T-helper 2 cell treated with Interferon-gamma antibody and Interleukin-4, amounts not matched to agents 5 μg/mL and 100 μg/mL, for 36 hours (primary cell): ENCODE results near the gene PIEZO1.

ENCODE experiments used
- DNase-seq: peaks from one replicate; pipeline ENCODE4 v3.0.0; 2021; ENCODE audit warnings: low spot score
- H3K27ac Mint-ChIP-seq: one replicate; pipeline ENCODE4 v1.8.0; 2021; ENCODE audit warnings: mild to moderate bottlenecking, mixed read lengths
- H3K27me3 Mint-ChIP-seq: one replicate; pipeline ENCODE4 v1.8.0; 2021; ENCODE audit warnings: low read depth, mixed read lengths
- H3K36me3 Mint-ChIP-seq: one replicate; pipeline ENCODE4 v1.8.0; 2021; ENCODE audit warnings: low read depth, mixed read lengths
- H3K4me1 Mint-ChIP-seq: one replicate; pipeline ENCODE4 v1.8.0; 2021; ENCODE audit warnings: low read depth, mixed read lengths
- H3K4me3 Mint-ChIP-seq: one replicate; pipeline ENCODE4 v1.8.0; 2022; ENCODE audit warnings: mild to moderate bottlenecking, moderate library complexity, mixed read lengths
- H3K9me3 Mint-ChIP-seq: one replicate; pipeline ENCODE4 v1.8.0; 2021; ENCODE audit warnings: mixed read lengths

PIEZO1 gene

DNA sequence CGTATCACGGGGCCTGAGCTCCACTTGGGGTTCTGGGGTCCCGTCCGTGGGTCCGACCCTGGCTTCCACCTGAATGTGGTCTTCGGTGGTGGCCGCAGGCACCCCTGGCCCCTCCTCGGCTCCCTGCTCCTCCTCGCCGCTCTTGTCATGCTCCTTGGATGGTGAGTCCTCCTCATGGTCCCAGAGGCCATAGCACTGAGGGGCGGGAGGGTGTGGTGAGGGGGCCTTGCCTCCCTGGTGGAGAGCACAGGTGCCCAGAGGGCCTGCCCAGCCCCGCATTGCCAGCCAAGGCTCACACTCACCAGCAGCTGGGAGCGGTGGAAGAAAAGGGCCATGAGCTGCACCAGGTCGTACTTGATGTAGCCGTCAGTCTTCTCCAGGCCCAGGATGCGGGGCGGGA, 63.8 kb downstream of the PIEZO1 start:
- no peak overlapping the region for H3K27ac Mint-ChIP-seq
- no peaks in the 10 kb centered on the region for H3K27me3 Mint-ChIP-seq
- H3K4me1 Mint-ChIP-seq = no peaks in the 10 kb centered on the region
- H3K9me3 Mint-ChIP-seq = no peaks in the 10 kb centered on the region
- no peak overlapping the region for H3K4me3 Mint-ChIP-seq
- no peak for DNase-seq
- peaks cover 46% of the 10 kb centered on the region for H3K36me3 Mint-ChIP-seq

DNA sequence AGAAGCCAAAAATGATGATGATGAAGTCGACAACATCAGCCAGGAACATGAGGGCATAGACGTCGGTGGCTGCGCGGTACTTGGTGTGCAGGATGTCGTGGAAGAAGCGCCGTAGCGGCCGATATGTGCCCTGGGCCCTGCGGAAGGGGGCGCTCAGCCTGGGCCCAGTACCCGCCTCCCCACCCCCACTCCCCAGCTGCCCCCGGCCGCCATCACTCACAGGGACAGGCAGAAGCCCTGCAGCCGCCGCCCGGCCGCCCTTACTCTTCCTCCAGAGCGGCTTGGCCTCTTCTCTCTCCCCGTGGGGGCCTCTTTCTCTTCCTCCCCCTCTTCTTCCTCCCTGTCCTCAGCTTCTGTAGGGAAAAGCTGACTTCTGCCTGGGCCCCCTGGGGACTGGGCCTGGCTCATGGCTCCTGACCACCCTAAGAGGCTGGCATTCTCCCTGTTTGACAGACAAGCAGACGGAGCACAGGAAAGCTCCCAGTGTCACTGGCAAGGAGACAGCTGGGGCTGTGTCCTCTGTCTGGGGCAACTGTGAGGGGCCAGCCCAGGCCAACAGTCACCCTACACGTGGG, 64.5 kb downstream of the PIEZO1 start:
- Mint-ChIP-seq H3K4me1 (no peaks in the 10 kb centered on the region), H3K4me3 (no peak overlapping the region), H3K27me3 (no peaks in the 10 kb centered on the region), H3K36me3 (peaks cover 45% of the 10 kb centered on the region), H3K27ac (peak overlapping the region; percentile 36), H3K9me3 (no peaks in the 10 kb centered on the region)
- DNase-seq = no peak

DNA sequence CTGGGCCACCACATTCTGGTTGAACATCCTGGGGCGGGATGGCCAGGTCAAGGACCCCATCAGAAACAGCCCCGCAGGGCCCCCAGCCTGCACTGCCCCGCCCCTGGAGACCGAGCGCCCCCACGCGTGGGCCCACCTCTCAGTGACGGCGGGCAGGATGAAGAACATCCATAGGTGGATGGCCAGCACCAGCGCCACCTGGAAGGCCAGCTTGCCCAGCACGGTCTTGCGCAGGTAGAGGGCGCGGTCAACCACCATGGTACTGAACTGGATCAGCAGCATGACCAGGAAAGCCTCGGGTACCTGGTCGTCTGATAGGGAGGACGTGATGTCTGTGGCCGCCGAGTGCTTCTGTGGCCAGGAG, 65.1 kb downstream of the PIEZO1 start:
- peak overlapping the region; percentile 36 for H3K27ac Mint-ChIP-seq

DNA sequence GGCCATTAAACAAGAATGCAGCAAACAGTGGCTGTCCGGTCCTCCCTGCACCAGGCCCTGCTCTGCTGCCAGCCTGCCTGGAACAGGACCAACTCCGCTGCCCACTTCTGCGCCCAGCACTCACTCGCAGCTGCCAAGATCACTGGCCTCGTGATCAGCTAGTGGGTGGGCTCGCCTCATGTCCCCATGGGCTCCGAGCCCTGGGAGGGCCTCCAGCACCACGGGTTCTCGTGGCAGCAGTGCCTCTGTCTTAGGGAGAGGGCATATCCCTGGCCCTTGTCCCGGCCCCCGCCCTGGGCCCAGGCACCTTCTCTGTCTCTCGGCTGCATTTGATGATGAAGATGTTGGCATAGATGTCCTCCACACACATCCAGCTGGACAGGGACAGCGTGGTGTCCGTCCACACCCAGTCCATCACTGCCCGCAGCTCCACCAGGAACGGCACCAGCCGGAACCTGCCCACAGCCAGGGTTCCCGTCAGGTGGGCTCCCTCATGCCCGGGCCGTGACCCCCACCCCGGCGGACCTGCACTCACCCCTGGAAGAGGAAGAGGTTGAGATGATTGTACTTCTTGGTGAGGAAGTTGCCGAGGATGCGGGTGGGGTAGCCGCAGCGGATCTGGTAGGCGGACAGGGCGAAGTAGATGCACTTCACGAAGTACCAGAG, 65.6 kb downstream of the PIEZO1 start:
- no peaks in the 10 kb centered on the region for H3K9me3 Mint-ChIP-seq
- H3K4me1 Mint-ChIP-seq = no peaks in the 10 kb centered on the region
- peaks cover 41% of the 10 kb centered on the region for H3K36me3 Mint-ChIP-seq
- no peaks in the 10 kb centered on the region for H3K27me3 Mint-ChIP-seq
- H3K4me3 Mint-ChIP-seq = no peak overlapping the region
- DNase-seq = no peak
- H3K27ac Mint-ChIP-seq = no peak overlapping the region

More for the DNA sequence above, 65.1 kb downstream of the PIEZO1 start:
- Mint-ChIP-seq H3K4me1 (no peaks in the 10 kb centered on the region), H3K4me3 (no peak overlapping the region), H3K9me3 (no peaks in the 10 kb centered on the region), H3K36me3 (peaks cover 45% of the 10 kb centered on the region), H3K27me3 (no peaks in the 10 kb centered on the region)
- DNase-seq = no peak

DNA sequence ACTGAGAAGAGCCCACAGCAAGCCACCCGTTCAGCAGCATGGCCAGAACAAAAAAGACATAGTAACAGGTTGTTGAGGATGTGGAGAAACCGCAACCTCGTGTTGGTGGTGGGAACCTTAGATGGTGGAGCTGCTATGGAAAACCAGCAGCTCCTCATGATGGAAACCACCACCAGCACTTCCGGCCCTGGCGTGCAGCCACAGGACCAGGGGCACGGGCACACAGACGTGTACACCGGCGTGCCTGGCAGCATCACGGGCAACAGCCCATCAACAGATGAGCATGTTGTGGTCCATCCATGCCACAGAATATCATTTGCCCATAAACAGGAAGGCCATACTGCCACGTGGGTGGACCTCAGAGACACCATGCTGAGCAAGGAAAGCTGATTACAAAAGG, 66.8 kb downstream of the PIEZO1 start:
- Mint-ChIP-seq H3K36me3 (peaks cover 41% of the 10 kb centered on the region), H3K4me1 (no peaks in the 10 kb centered on the region)
- no peak for DNase-seq

DNA sequence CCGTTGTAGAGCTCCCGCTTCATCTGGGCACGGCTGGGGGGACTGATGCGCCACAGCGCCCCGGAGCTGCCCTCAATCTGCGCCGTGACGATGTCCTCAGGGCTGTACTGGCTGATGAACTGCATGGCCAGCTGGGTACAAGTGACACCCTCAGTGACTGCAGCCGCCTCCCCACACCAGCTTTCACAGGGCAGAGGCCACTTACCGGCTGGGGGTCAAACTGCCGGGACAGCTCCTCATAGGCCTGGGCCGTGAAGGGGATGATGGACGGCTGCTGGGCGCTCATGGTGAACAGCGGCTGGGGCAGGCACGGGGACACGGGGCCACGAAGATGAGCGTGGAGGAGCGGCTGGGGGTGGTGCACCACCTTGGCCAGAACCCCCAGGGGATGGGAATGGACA, 68.4 kb downstream of the PIEZO1 start:
- Mint-ChIP-seq H3K27ac (no peak overlapping the region), H3K9me3 (no peaks in the 10 kb centered on the region), H3K4me3 (no peak overlapping the region), H3K36me3 (peaks cover 37% of the 10 kb centered on the region), H3K4me1 (no peaks in the 10 kb centered on the region), H3K27me3 (no peaks in the 10 kb centered on the region)
- no peak for DNase-seq

More for the DNA sequence above, 66.8 kb downstream of the PIEZO1 start:
- H3K27ac Mint-ChIP-seq = peak overlapping the region; percentile 15
- no peaks in the 10 kb centered on the region for H3K9me3 Mint-ChIP-seq
- no peak overlapping the region for H3K4me3 Mint-ChIP-seq
- no peaks in the 10 kb centered on the region for H3K27me3 Mint-ChIP-seq

DNA sequence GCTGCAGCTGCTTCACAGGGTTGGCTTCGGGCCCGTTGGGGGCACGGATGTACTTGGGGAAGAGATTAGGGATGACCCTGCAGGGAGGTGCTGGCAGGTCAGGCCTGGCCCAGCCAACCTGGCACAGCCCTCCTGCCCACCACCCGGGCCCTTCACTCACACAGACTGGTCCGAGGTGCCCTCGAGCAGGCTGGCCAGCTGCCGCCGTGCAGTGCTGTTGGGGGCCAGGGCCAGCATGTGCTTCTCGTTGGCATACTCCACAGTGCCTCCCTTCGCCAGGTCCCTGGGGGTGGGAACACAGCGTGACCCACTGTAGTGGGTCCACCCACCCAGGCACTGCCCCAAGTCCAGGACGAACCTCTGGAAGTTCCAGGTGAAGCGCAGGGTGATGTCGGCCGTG, 68.8 kb downstream of the PIEZO1 start:
- Mint-ChIP-seq H3K36me3 (peaks cover 37% of the 10 kb centered on the region), H3K4me3 (no peak overlapping the region), H3K9me3 (no peaks in the 10 kb centered on the region), H3K4me1 (no peaks in the 10 kb centered on the region), H3K27me3 (no peaks in the 10 kb centered on the region), H3K27ac (no peak overlapping the region)
- DNase-seq = no peak

DNA sequence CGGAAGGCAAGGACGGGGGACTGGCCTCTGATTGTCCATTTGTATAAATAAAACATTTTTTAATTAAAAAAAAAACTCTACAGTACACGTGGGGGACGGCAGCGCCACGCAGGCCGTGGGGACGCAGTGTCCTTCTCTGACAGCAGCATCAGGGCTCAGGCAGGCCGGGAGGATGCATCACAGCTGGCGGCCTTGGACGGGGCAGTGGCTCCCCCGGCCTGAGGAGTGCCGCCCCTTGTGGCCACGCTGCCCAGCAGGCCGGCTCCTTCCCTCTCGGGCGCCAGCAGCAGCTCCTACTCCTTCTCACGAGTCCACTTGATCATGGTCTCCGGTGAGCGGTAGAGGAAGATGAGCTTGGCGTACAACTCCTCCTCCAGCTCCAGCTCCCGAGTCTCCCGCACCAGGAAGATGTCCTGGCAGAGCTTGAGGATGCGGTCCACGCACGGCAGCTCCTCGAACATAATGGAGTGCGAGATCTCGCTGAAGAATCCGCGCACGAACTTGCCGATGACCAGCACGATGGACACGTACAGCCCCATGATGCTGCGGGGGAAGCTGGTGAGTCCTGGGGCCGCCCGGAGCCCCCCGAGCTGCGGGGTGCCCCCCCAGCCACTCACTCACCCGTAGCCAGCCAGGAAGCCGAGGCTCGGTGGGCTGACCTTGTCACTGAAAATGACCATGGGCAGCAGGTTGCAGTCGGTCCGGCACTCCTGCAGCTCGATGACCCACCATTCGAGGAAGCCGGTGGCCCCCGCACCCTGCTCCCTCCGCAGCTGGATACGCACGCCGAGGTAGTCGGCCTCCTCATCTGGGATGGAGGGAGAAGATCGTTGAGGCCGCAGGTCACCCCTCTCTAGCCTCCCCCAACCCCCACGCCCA, 69.5 kb downstream of the PIEZO1 start:
- Mint-ChIP-seq H3K27ac (no peak overlapping the region), H3K4me3 (no peak overlapping the region), H3K27me3 (no peaks in the 10 kb centered on the region), H3K36me3 (peaks cover 35% of the 10 kb centered on the region), H3K9me3 (no peaks in the 10 kb centered on the region), H3K4me1 (no peaks in the 10 kb centered on the region)
- no peak for DNase-seq

DNA sequence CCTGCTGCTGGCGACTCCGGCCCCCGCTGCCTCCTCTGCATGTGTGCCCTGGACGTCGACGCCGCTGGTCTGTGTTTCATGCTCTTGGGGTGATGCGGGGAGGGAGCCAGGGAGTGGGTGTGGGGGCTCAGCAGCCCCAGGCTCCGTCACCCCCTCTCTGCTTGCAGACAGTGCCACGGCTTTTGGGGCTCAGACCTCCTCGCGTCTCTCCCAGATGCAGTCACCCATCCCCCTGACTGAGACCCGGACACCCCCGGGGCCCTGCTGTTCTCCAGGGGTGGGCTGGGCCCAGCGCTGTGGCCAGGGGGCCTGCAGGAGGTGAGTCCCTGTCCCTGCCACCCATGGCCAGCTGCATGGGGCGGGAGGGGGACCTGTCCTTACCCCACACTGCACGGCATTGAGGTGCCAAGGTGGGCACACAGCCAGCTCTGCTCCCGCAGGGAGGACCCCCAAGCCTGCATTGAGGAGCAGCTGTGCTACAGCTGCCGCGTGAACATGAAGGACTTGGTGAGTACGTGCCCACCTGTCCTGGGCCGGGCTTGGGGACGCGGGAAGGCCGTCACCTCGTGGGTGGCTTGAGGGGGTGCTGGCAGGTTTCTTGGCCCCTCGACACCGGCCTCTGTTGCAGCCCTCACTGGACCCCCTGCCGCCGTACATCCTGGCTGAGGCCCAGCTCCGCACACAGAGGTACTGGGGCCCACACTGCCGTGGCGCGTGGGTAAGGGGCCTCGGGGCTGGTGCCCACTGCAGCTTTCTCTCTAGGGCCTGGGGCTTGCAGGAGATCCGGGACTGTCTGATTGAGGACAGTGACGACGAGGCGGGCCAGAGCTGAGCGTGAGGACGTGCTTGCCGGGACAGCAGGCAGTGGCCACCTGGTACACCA, 70.4 kb downstream of the PIEZO1 start:
- Mint-ChIP-seq H3K4me1 (no peaks in the 10 kb centered on the region), H3K27me3 (no peaks in the 10 kb centered on the region), H3K9me3 (no peaks in the 10 kb centered on the region), H3K4me3 (no peak overlapping the region), H3K27ac (no peak overlapping the region), H3K36me3 (peaks cover 29% of the 10 kb centered on the region)
- DNase-seq = no peak

DNA sequence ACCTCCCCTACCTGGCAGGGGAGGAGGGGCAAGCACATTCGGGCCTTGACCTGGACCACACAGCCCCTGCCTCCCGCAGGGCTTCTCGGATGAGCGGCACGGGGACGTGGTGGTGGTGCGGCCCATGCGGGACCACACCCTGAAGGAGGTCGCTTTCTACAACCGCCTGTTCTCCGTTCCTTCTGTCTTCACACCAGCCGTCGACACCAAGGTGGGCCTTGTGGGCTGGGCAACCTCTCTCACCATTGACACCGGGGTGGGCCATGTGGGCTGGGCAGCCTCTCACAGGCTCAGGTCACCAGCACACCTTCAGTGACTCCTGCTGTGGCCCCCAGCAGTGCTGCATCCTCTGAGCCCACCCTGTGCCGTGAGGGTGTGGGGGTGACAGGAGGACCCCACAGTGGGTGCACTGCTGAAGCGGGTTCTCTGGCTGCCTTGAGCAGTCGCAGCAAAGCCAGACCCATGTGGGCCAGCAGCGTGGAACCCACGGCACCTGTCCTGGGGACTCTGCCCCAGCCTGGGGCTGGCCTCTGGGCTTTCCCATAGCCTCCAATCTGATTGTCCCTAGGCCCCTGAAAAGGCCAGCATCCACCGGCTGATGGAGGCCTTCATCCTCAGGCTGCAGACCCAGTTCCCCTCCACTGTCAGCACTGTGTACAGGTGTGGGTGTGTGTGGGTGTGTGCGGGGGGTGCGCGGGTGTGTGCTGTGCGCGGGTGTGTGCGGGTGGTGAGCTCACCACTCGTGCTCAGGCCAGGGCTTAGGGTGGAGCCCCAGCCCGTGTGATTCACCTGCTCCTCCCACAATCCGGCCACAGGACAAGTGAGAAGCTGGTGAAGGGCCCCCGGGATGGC, 71.2 kb downstream of the PIEZO1 start:
- peaks cover 21% of the 10 kb centered on the region for H3K36me3 Mint-ChIP-seq
- H3K9me3 Mint-ChIP-seq = no peaks in the 10 kb centered on the region
- H3K27ac Mint-ChIP-seq = no peak overlapping the region
- no peaks in the 10 kb centered on the region for H3K27me3 Mint-ChIP-seq
- no peak for DNase-seq
- H3K4me1 Mint-ChIP-seq = no peaks in the 10 kb centered on the region
- no peak overlapping the region for H3K4me3 Mint-ChIP-seq

DNA sequence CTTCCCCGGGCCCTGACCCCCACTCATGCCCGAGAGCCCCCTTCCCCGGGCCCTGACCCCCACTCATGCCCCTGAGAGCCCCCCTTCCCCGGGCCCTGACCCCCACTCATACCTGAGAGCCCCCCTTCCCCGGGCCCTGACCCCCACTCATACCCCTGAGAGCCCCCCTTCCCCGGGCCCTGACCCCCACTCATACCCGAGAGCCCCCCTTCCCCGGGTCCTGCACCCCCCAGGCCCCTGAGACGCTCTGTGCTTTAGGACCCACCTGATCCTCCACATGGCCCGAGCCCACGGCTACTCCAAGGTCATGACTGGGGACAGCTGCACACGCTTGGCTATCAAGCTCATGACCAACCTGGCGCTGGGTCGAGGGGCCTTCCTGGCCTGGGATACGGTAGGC, 72.0 kb downstream of the PIEZO1 start:
- Mint-ChIP-seq H3K36me3 (peaks cover 15% of the 10 kb centered on the region), H3K27me3 (no peaks in the 10 kb centered on the region), H3K4me3 (no peak overlapping the region), H3K27ac (no peak overlapping the region), H3K9me3 (no peaks in the 10 kb centered on the region), H3K4me1 (no peaks in the 10 kb centered on the region)
- no peak for DNase-seq

DNA sequence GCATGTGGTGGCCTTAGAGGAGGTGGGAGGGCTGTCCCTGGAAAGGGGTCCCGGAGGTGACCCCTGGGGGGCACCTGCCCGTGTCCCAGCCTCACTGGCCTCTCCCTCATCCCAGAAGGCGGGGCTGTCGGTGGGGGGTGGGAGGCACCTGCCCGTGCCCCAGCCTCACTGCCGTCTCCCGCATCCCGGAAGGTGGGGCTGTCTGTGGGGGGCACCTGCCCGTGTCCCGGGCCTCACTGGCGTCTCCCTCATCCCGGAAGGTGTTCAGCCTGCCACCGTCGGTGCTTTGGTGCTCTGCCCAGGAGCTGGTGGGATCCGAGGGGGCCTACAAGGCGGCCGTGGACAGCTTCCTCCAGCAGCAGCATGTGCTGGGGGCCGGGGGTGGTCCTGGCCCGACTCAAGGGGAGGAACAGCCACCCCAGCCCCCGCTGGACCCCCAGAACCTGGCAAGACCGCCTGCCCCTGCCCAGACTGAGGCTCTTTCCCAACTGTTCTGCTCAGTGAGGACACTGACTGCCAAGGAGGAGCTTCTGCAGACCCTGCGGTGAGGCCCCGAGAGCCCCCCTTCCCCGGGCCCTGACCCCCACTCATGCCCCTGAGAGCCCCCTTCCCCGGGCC, 72.5 kb downstream of the PIEZO1 start:
- no peaks in the 10 kb centered on the region for H3K27me3 Mint-ChIP-seq
- H3K4me1 Mint-ChIP-seq = peaks cover 2% of the 10 kb centered on the region
- H3K4me3 Mint-ChIP-seq = no peak overlapping the region
- H3K27ac Mint-ChIP-seq = no peak overlapping the region
- no peak for DNase-seq
- peaks cover 11% of the 10 kb centered on the region for H3K36me3 Mint-ChIP-seq
- H3K9me3 Mint-ChIP-seq = no peaks in the 10 kb centered on the region
